Panc1 (cell line): ENCODE data around the gene GRIK3. TPM values are rescaled to one million over a fixed set of nuclear protein-coding genes. Genes with fewer than 3 reads are reported as not detected.

Experiments used
- ATAC-seq: fragments of 200-7000 bp; cut with Tn5 transposase; 2 replicates; pipeline ENCODE4 v1.9.1; 2020; ENCODE audit warnings: mild to moderate bottlenecking, moderate library complexity
- BruUV-seq: library from RNA; stranded (reverse); fragments of 400-500 nt; replicated peaks from 2 replicates; lab custom pipeline; 2021; lab: Mats Ljungman, UMichigan
- CTCF ChIA-PET: fragments of 300-600 bp; sonication (Branson Sonifier 250); formaldehyde crosslinking; loops from one replicate; lab custom pipeline; 2022; ENCODE audit warnings: antibody characterized with exemption; lab: Charles Lee
- POLR2A ChIA-PET: fragments of 300-600 bp; sonication (Branson Sonifier 250); formaldehyde crosslinking; loops from one replicate; lab custom pipeline; 2022; ENCODE audit warnings: antibody characterized with exemption; lab: Charles Lee
- DNase-seq: peaks from one replicate; pipeline ENCODE4 v3.0.0-alpha.2; 2010; ENCODE audit warnings: low read depth, low spot score
- H3K27ac ChIP-seq: 2 replicates; pipeline ENCODE4 v1.5.1; 2011; ENCODE audit warnings: mild to moderate bottlenecking, low read length, inconsistent platforms
- H3K27me3 ChIP-seq: fragments of 200-500 bp; sonication (Bioruptor generic); 2 replicates; pipeline ENCODE4 v1.6.0; 2014; ENCODE audit warnings: low read length, inconsistent platforms; ENCODE audit not compliant: control insufficient read depth, insufficient read depth
- H3K36me3 ChIP-seq: fragments of 200-500 bp; sonication (Bioruptor generic); 2 replicates; pipeline ENCODE4 v1.5.1; 2014; ENCODE audit warnings: inconsistent platforms, mild to moderate bottlenecking, low read length, moderate library complexity; ENCODE audit not compliant: control insufficient read depth, insufficient read depth
- H3K4me1 ChIP-seq: 2 replicates; pipeline ENCODE4 v1.5.1; 2011; ENCODE audit warnings: inconsistent platforms, mild to moderate bottlenecking, low read length, moderate library complexity; ENCODE audit not compliant: control insufficient read depth, insufficient read depth
- H3K4me3 ChIP-seq, 2 experiments: 2 replicates each; pipeline ENCODE4 v1.5.1; 2011 to 2012; ENCODE audit warnings: low read depth in 2 of 2, low read length in 2 of 2, mild to moderate bottlenecking in 2 of 2, inconsistent platforms in 1 of 2, moderate library complexity in 1 of 2
- H3K9me3 ChIP-seq: fragments of 200-500 bp; sonication (Bioruptor generic); 2 replicates; pipeline ENCODE4 v1.5.1; 2014; ENCODE audit warnings: low read depth, mild to moderate bottlenecking, inconsistent platforms, low read length, moderate library complexity; ENCODE audit not compliant: control insufficient read depth, insufficient read depth
- CTCF ChIP-seq: fragments of 450-650 bp; IDR thresholded peaks from 2 replicates; pipeline ENCODE4 v1.5.1; 2017; ENCODE audit warnings: mild to moderate bottlenecking
- POLR2AphosphoS5 ChIP-seq: IDR thresholded peaks from 2 replicates; pipeline ENCODE4 v1.6.1; 2012; ENCODE audit warnings: mild to moderate bottlenecking, low read depth, low read length, moderate library complexity
- REST ChIP-seq, 2 experiments: IDR thresholded peaks; 2 replicates each; pipeline ENCODE4 v1.6.1; 2011 to 2012; ENCODE audit warnings: low read depth in 2 of 2, control low read depth in 1 of 2, low read length in 1 of 2, mild to moderate bottlenecking in 1 of 2, moderate library complexity in 1 of 2; ENCODE audit not compliant: insufficient read depth in 1 of 2
- SIN3A ChIP-seq: IDR thresholded peaks from 2 replicates; pipeline ENCODE4 v1.6.1; 2012; ENCODE audit warnings: low read depth, mild to moderate bottlenecking, low read length, moderate library complexity, borderline replicate concordance; ENCODE audit not compliant: insufficient read depth
- TCF7L2 ChIP-seq: IDR thresholded peaks from 2 replicates; pipeline ENCODE4 v1.6.1; 2011; ENCODE audit warnings: mild to moderate bottlenecking, low read depth, low read length, inconsistent platforms
- in situ Hi-C: cut with HindIII; loops from 2 replicates; pipeline ENCODE4 v1.10.0; 2016; ENCODE audit warnings: low sequenced_read_pairs, low pct_unique_long_range_greater_than_20kb
- intact Hi-C: fragments of 100-400 bp; cut with micrococcal nuclease; formaldehyde crosslinking; loops from one replicate; pipeline ENCODE4 v1.10.0; 2022; ENCODE audit not compliant: unreplicated experiment
- total RNA-seq: library from RNA; stranded (reverse); gene quantifications from one replicate; pipeline ENCODE4 v1.2.1, GENCODE V29; 2021; ENCODE audit not compliant: unreplicated experiment

Gene GRIK3
- total RNA-seq, 1 experiment from 2014 or later = not detected

GRCh38 chr1:36846357-36846756 is 188.0 kb downstream of the GRIK3 start:
- ATAC-seq (no peak), DNase-seq (no peak)
- in situ Hi-C loops = no loop called here
- intact Hi-C loops = no loop called here
- BruUV-seq = no TSS peak
- POLR2A ChIA-PET = no interaction called here
- CTCF ChIA-PET = no interaction called here
- Histone ChIP-seq H3K4me1 (no peaks in the 10 kb centered on the region), H3K27ac (no peak overlapping the region), H3K27me3 (peaks cover 31% of the 10 kb centered on the region), H3K36me3 (no peaks in the 10 kb centered on the region), H3K4me3 (no peak overlapping the region), H3K9me3 (no peaks in the 10 kb centered on the region)
- TF ChIP-seq SIN3A = no peak
- no peak for TF ChIP-seq REST (IDR thresholded peaks at IDR 0.05; ENCODE audit: insufficient read depth in 1 of 2, low read depth in 2 of 2, low read length in 1 of 2)
- TF ChIP-seq POLR2AphosphoS5 = no peak
- no peak for TF ChIP-seq TCF7L2
- TF ChIP-seq CTCF = no peak

GRCh38 chr1:36845802-36846201 is 188.5 kb downstream of the GRIK3 start:
- H3K4me1 ChIP-seq = no peaks in the 10 kb centered on the region
- no peaks in the 10 kb centered on the region for H3K36me3 ChIP-seq
- H3K9me3 ChIP-seq = no peaks in the 10 kb centered on the region
- ATAC-seq = no peak
- DNase-seq = no peak
- peaks cover 31% of the 10 kb centered on the region for H3K27me3 ChIP-seq
- no peak for TF ChIP-seq CTCF
- TF ChIP-seq TCF7L2 = no peak
- no peak for TF ChIP-seq SIN3A
- TF ChIP-seq REST (IDR thresholded peaks at IDR 0.05; ENCODE audit: insufficient read depth in 1 of 2, low read depth in 2 of 2, low read length in 1 of 2) = no peak
- TF ChIP-seq POLR2AphosphoS5 = no peak
- intact Hi-C loops (no loop called here), in situ Hi-C loops (no loop called here)
- H3K4me3 ChIP-seq = no peak overlapping the region
- H3K27ac ChIP-seq = no peak overlapping the region
- ChIA-PET POLR2A (interaction anchor here (0.6 kb wide), 1 partner anchor 420 kb away, joined by 4 read pairs; no protein-coding TSS in a partner anchor), CTCF (no interaction called here)
- no TSS peak for BruUV-seq
